Measurements from ENCODE around the gene PRUNE2.

GRCh38 chr9:76693912-76694311 lies 212.0 kb downstream of the PRUNE2 start:
- TF ChIP-seq POLR2AphosphoS5 (IDR thresholded peaks at IDR 0.05; ENCODE audit: low read depth, low read length) (no peak), CTCF (IDR thresholded peaks at IDR 0.05 in 2 of 3, conservative IDR thresholded peaks at IDR 0.05 in 1 of 3; ENCODE audit: borderline replicate concordance in 1 of 3, insufficient read depth in 1 of 3, low read depth in 2 of 3, low read length in 2 of 3) (no peak), CEBPB (IDR thresholded peaks at IDR 0.05; ENCODE audit: low read depth) (no peak), EZH2phosphoT487 (IDR thresholded peaks at IDR 0.05; ENCODE audit: borderline replicate concordance) (no peak), SP1 (IDR thresholded peaks at IDR 0.05; ENCODE audit: low read depth) (no peak), RAD21 (IDR thresholded peaks at IDR 0.05; ENCODE audit: low read depth) (no peak), SRF (IDR thresholded peaks at IDR 0.05; ENCODE audit: low read depth) (no peak), JUND (IDR thresholded peaks at IDR 0.05) (no peak), POLR2A (IDR thresholded peaks at IDR 0.05; ENCODE audit: borderline replicate concordance, extremely low read depth, insufficient read depth, insufficient read length) (no peak), ATF3 (IDR thresholded peaks at IDR 0.05) (no peak), CBX3 (IDR thresholded peaks at IDR 0.05; ENCODE audit: low read depth) (no peak), ZFX (IDR thresholded peaks at IDR 0.05) (no peak), ZNF274 (IDR thresholded peaks at IDR 0.05; ENCODE audit: low read depth, low read length) (no peak)
- TF ChIP-seq, protein P1, sequence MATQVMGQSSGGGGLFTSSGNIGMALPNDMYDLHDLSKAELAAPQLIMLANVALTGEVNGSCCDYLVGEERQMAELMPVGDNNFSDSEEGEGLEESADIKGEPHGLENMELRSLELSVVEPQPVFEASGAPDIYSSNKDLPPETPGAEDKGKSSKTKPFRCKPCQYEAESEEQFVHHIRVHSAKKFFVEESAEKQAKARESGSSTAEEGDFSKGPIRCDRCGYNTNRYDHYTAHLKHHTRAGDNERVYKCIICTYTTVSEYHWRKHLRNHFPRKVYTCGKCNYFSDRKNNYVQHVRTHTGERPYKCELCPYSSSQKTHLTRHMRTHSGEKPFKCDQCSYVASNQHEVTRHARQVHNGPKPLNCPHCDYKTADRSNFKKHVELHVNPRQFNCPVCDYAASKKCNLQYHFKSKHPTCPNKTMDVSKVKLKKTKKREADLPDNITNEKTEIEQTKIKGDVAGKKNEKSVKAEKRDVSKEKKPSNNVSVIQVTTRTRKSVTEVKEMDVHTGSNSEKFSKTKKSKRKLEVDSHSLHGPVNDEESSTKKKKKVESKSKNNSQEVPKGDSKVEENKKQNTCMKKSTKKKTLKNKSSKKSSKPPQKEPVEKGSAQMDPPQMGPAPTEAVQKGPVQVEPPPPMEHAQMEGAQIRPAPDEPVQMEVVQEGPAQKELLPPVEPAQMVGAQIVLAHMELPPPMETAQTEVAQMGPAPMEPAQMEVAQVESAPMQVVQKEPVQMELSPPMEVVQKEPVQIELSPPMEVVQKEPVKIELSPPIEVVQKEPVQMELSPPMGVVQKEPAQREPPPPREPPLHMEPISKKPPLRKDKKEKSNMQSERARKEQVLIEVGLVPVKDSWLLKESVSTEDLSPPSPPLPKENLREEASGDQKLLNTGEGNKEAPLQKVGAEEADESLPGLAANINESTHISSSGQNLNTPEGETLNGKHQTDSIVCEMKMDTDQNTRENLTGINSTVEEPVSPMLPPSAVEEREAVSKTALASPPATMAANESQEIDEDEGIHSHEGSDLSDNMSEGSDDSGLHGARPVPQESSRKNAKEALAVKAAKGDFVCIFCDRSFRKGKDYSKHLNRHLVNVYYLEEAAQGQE (IDR thresholded peaks at IDR 0.05; ENCODE audit: low read depth), result no peak

Data from HCT116 (cell line).